Measurements from ENCODE around the gene NUDT3.

DNA sequence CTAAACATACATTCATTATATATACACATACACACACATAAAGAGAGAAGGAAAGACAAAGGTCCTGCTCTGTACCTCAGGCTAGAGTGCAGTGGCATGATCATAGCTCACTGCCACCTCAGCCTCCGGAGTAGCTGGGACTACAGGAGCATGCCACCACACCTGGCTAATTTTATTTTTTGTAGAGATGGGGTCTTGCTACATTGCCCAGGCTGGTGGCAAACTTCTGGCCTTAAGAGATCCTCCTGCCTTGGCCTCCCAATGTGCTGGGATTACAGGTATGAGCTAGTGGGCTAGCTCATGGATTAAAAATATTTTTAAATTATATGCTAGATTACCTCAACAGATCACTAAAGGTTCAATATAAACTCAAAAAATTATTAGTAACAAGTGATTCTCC lies 30.3 kb downstream of the NUDT3 start:
- TF ChIP-seq, protein P1, sequence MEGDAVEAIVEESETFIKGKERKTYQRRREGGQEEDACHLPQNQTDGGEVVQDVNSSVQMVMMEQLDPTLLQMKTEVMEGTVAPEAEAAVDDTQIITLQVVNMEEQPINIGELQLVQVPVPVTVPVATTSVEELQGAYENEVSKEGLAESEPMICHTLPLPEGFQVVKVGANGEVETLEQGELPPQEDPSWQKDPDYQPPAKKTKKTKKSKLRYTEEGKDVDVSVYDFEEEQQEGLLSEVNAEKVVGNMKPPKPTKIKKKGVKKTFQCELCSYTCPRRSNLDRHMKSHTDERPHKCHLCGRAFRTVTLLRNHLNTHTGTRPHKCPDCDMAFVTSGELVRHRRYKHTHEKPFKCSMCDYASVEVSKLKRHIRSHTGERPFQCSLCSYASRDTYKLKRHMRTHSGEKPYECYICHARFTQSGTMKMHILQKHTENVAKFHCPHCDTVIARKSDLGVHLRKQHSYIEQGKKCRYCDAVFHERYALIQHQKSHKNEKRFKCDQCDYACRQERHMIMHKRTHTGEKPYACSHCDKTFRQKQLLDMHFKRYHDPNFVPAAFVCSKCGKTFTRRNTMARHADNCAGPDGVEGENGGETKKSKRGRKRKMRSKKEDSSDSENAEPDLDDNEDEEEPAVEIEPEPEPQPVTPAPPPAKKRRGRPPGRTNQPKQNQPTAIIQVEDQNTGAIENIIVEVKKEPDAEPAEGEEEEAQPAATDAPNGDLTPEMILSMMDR (IDR thresholded peaks at IDR 0.05; ENCODE audit: low read depth, low read length) = no peak
- TF ChIP-seq EZH2phosphoT487 (IDR thresholded peaks at IDR 0.05; ENCODE audit: low read depth) = no peak

Data from OCI-LY3 (cell line).